SK-N-SH treated with all-trans-retinoic acid at 6 μM for 48 hours (cell line): Measurements from ENCODE around the gene SCAF1.

Source experiments
- ATAC-seq: fragments of 200-7000 bp; cut with Tn5 transposase; 3 replicates; pipeline ENCODE4 v1.9.1; 2020; ENCODE audit warnings: mild to moderate bottlenecking, moderate library complexity
- ARNTL ChIP-seq: fragments of 450-650 bp; formaldehyde crosslinking; IDR thresholded peaks from 2 replicates; pipeline ENCODE4 v1.5.0; 2020; ENCODE audit warnings: low read depth, mild to moderate bottlenecking, moderate library complexity, borderline replicate concordance
- BACH2 ChIP-seq: fragments of 250-450 bp; sonication (Bioruptor Pico); IDR thresholded peaks from 2 replicates; pipeline ENCODE4 v1.9.0; 2021; ENCODE audit warnings: mild to moderate bottlenecking, borderline replicate concordance
- CREB5 ChIP-seq: fragments of 250-450 bp; sonication (Bioruptor Pico); IDR thresholded peaks from 2 replicates; pipeline ENCODE4 v1.5.1; 2020; ENCODE audit warnings: low read depth, mild to moderate bottlenecking, moderate library complexity
- ESRRG ChIP-seq: fragments of 250-450 bp; sonication (Bioruptor Pico); IDR thresholded peaks from 2 replicates; pipeline ENCODE4 v1.6.1; 2021; ENCODE audit warnings: mild to moderate bottlenecking
- ISL1 ChIP-seq: fragments of 250-450 bp; sonication (Bioruptor Pico); IDR thresholded peaks from 2 replicates; pipeline ENCODE4 v2.1.2; 2022; ENCODE audit warnings: mild to moderate bottlenecking, moderate library complexity
- OSR1 ChIP-seq: fragments of 250-450 bp; sonication (Bioruptor Pico); IDR thresholded peaks from 2 replicates; pipeline ENCODE4 v1.8.0; 2022; ENCODE audit warnings: moderate library complexity, mild to moderate bottlenecking, inconsistent platforms
- PPARA ChIP-seq: fragments of 250-450 bp; sonication (Bioruptor Pico); IDR thresholded peaks from 2 replicates; pipeline ENCODE4 v1.5.0; 2020; ENCODE audit warnings: mild to moderate bottlenecking, borderline replicate concordance
- RARB ChIP-seq: fragments of 250-450 bp; sonication (Bioruptor Pico); IDR thresholded peaks from 2 replicates; pipeline ENCODE4 v1.8.0; 2021; ENCODE audit warnings: mild to moderate bottlenecking, moderate library complexity
- TCF4 ChIP-seq: fragments of 250-450 bp; sonication (Bioruptor Pico); IDR thresholded peaks from 2 replicates; pipeline ENCODE4 v1.8.0; 2021; ENCODE audit warnings: mild to moderate bottlenecking, moderate library complexity, borderline replicate concordance
- TOX ChIP-seq: fragments of 250-450 bp; sonication (Bioruptor Pico); IDR thresholded peaks from 2 replicates; pipeline ENCODE4 v1.8.0; 2021; ENCODE audit warnings: mild to moderate bottlenecking, moderate library complexity, borderline replicate concordance
- ZC3H10 ChIP-seq: fragments of 250-450 bp; sonication (Bioruptor Pico); IDR thresholded peaks from 2 replicates; pipeline ENCODE4 v1.5.1; 2021; ENCODE audit warnings: mild to moderate bottlenecking, moderate library complexity
- ZFP3 ChIP-seq: fragments of 250-450 bp; sonication (Bioruptor Pico); IDR thresholded peaks from 2 replicates; pipeline ENCODE4 v1.5.0; 2020; ENCODE audit warnings: mild to moderate bottlenecking, moderate library complexity
- ZNF565 ChIP-seq: fragments of 450-650 bp; formaldehyde crosslinking; conservative IDR thresholded peaks from 2 replicates; pipeline ENCODE4 v1.5.0; 2020; ENCODE audit warnings: low read depth, mild to moderate bottlenecking, moderate library complexity
- ZNF8 ChIP-seq: fragments of 450-650 bp; formaldehyde crosslinking; IDR thresholded peaks from 2 replicates; pipeline ENCODE4 v1.5.0; 2020; ENCODE audit warnings: mild to moderate bottlenecking, moderate library complexity
- TF ChIP-seq, protein P1 (sequence below): fragments of 250-450 bp; sonication (Bioruptor Pico); IDR thresholded peaks from 2 replicates; pipeline ENCODE4 v1.5.1; 2021; ENCODE audit warnings: mild to moderate bottlenecking, moderate library complexity
- TF ChIP-seq, protein P2 (sequence below): fragments of 250-450 bp; sonication (Bioruptor Pico); IDR thresholded peaks from 2 replicates; pipeline ENCODE4 v1.5.0; 2020; ENCODE audit warnings: mild to moderate bottlenecking, moderate library complexity
- TF ChIP-seq, protein P3 (sequence below): fragments of 250-450 bp; sonication (Bioruptor Pico); IDR thresholded peaks from 2 replicates; pipeline ENCODE4 v1.8.0; 2021; ENCODE audit warnings: low read depth, mild to moderate bottlenecking, moderate library complexity, borderline replicate concordance
- TF ChIP-seq, protein P4 (sequence below): fragments of 250-450 bp; sonication (Bioruptor Pico); IDR thresholded peaks from 2 replicates; pipeline ENCODE4 v1.8.0; 2020; ENCODE audit warnings: mild to moderate bottlenecking, moderate library complexity, borderline replicate concordance

The SCAF1 gene

DNA sequence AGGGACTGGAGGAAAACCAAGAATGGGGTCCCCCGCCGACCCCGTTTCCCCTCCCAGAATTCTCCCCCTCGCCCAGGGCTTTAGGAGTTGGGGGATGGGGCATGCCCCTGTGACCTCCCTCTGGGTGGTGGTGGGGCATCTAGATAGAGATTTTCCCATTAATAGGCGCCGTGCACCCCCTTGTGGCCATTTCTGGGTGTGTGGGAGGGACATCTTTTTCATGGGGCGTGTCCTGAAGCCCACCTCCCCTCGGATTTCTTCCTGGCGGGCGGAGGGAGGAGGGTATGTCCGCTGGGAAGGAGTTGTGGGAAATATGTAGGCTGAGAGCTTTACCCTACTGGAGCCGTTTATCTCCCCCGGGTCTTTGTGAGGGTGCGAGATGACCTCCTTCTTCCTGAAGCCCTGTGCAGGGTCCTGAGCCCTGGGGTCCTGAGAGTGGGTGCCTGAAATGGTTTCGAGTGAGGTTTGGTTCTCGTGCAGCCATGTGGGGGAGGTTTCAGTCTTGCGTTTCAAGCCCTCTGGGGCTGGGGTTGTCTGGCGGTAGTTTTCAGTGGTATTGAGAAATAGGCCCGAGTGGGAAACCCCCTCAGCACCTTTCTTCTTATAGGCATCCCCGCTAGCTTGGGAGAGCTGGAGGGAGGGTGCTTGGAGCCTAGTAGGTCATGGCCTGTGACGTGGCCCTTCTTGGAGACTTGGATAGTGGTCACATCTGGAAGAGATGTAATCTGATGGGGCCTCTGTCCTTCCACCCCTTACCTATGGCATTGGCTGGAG, 36.1 kb downstream of the SCAF1 start (continued):
- no peak for TF ChIP-seq CREB5 (CRISPR knock-in tag)

GRCh38 chr19:49678985-49679770, 37.2 kb downstream of the SCAF1 start:
- ATAC-seq = no peak
- no peak for TF ChIP-seq TCF4
- TF ChIP-seq, protein P1, sequence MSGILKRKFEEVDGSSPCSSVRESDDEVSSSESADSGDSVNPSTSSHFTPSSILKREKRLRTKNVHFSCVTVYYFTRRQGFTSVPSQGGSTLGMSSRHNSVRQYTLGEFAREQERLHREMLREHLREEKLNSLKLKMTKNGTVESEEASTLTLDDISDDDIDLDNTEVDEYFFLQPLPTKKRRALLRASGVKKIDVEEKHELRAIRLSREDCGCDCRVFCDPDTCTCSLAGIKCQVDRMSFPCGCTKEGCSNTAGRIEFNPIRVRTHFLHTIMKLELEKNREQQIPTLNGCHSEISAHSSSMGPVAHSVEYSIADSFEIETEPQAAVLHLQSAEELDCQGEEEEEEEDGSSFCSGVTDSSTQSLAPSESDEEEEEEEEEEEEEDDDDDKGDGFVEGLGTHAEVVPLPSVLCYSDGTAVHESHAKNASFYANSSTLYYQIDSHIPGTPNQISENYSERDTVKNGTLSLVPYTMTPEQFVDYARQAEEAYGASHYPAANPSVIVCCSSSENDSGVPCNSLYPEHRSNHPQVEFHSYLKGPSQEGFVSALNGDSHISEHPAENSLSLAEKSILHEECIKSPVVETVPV = no peak
- no peak for TF ChIP-seq ZNF8 (CRISPR knock-in tag)
- TF ChIP-seq, protein P2, sequence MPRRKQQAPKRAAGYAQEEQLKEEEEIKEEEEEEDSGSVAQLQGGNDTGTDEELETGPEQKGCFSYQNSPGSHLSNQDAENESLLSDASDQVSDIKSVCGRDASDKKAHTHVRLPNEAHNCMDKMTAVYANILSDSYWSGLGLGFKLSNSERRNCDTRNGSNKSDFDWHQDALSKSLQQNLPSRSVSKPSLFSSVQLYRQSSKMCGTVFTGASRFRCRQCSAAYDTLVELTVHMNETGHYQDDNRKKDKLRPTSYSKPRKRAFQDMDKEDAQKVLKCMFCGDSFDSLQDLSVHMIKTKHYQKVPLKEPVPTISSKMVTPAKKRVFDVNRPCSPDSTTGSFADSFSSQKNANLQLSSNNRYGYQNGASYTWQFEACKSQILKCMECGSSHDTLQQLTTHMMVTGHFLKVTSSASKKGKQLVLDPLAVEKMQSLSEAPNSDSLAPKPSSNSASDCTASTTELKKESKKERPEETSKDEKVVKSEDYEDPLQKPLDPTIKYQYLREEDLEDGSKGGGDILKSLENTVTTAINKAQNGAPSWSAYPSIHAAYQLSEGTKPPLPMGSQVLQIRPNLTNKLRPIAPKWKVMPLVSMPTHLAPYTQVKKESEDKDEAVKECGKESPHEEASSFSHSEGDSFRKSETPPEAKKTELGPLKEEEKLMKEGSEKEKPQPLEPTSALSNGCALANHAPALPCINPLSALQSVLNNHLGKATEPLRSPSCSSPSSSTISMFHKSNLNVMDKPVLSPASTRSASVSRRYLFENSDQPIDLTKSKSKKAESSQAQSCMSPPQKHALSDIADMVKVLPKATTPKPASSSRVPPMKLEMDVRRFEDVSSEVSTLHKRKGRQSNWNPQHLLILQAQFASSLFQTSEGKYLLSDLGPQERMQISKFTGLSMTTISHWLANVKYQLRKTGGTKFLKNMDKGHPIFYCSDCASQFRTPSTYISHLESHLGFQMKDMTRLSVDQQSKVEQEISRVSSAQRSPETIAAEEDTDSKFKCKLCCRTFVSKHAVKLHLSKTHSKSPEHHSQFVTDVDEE (CRISPR knock-in tag) = no peak
- TF ChIP-seq ISL1 (CRISPR knock-in tag) = no peak
- no peak for TF ChIP-seq ARNTL (CRISPR knock-in tag)
- no peak for TF ChIP-seq OSR1 (CRISPR knock-in tag)
- no peak for TF ChIP-seq CREB5 (CRISPR knock-in tag)
- no peak for TF ChIP-seq ZNF565
- no peak for TF ChIP-seq RARB (CRISPR knock-in tag)

DNA sequence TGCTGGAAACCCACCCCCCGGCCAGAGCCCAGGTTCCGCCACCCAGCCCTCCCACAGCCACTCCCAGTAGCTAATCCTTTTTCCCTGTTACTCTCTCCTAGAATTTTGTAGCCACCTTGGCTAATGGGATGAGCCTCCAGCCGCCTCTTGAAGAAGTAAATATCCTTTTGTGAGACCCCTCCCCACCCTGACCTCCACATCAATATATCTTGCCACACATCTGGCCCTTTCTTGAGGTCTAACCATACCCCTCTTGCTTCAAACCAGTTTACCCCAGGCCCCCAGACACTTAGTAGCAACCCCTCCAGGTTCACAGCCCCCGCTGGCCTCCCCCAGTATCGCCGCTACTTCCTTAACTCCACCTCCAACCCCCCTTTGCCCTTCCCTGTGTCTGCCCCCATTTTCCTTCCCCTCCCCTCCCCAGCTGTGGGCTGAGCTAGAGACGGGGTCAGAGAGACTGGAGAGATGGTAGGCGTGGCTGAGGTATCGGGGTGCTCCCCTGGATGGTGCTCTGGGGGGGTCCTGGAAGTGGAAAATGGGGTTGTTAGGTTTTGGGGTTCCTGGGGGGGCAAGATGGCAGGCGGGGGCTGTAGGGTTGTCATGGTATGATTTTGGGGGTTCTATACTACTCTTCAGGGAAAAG, 37.9 kb downstream of the SCAF1 start:
- TF ChIP-seq PPARA (CRISPR knock-in tag) (no peak), ZNF8 (CRISPR knock-in tag) (no peak), ZFP3 (no peak), ARNTL (CRISPR knock-in tag) (no peak), OSR1 (CRISPR knock-in tag) (no peak), BACH2 (CRISPR knock-in tag) (no peak), ZNF565 (no peak), CREB5 (CRISPR knock-in tag) (no peak), TCF4 (no peak), RARB (CRISPR knock-in tag) (no peak), ESRRG (CRISPR knock-in tag) (no peak), ISL1 (CRISPR knock-in tag) (no peak), ZC3H10 (CRISPR knock-in tag) (no peak), TOX (no peak)
- TF ChIP-seq, protein P3, sequence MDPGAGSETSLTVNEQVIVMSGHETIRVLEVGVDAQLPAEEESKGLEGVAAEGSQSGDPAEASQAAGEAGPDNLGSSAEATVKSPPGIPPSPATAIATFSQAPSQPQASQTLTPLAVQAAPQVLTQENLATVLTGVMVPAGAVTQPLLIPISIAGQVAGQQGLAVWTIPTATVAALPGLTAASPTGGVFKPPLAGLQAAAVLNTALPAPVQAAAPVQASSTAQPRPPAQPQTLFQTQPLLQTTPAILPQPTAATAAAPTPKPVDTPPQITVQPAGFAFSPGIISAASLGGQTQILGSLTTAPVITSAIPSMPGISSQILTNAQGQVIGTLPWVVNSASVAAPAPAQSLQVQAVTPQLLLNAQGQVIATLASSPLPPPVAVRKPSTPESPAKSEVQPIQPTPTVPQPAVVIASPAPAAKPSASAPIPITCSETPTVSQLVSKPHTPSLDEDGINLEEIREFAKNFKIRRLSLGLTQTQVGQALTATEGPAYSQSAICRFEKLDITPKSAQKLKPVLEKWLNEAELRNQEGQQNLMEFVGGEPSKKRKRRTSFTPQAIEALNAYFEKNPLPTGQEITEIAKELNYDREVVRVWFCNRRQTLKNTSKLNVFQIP (CRISPR knock-in tag) = no peak
- TF ChIP-seq, protein P1 = no peak
- TF ChIP-seq, protein P4, sequence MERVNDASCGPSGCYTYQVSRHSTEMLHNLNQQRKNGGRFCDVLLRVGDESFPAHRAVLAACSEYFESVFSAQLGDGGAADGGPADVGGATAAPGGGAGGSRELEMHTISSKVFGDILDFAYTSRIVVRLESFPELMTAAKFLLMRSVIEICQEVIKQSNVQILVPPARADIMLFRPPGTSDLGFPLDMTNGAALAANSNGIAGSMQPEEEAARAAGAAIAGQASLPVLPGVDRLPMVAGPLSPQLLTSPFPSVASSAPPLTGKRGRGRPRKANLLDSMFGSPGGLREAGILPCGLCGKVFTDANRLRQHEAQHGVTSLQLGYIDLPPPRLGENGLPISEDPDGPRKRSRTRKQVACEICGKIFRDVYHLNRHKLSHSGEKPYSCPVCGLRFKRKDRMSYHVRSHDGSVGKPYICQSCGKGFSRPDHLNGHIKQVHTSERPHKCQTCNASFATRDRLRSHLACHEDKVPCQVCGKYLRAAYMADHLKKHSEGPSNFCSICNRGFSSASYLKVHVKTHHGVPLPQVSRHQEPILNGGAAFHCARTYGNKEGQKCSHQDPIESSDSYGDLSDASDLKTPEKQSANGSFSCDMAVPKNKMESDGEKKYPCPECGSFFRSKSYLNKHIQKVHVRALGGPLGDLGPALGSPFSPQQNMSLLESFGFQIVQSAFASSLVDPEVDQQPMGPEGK = no peak
- TF ChIP-seq, all 23 proteins: peak for 0
- ATAC-seq = no peak
